22Rv1 (cell line): Measurements from ENCODE around the gene ZNF613.

ENCODE experiments used
- H3K27ac ChIP-seq: fragments of 450-650 bp; 2 replicates; pipeline ENCODE4 v1.5.1; 2017
- CTCF ChIP-seq: fragments of 450-650 bp; IDR thresholded peaks from 2 replicates; pipeline ENCODE4 v1.5.1; 2017; ENCODE audit warnings: mild to moderate bottlenecking
- ZFX ChIP-seq: fragments of 450-650 bp; IDR thresholded peaks from 2 replicates; pipeline ENCODE4 v1.6.1; 2017; ENCODE audit warnings: antibody characterized with exemption, borderline replicate concordance

Gene ZNF613

GRCh38 chr19:51993422-51993821, 66.2 kb downstream of the ZNF613 start:
- no peak for TF ChIP-seq CTCF
- no peak overlapping the region for H3K27ac ChIP-seq

- no peak for TF ChIP-seq ZFX
- no peak for TF ChIP-seq CTCF
- H3K27ac ChIP-seq, result no peak overlapping the region
Measured at GRCh38 chr19:51994048-51994644, 66.9 kb downstream of the ZNF613 start.
